H1 (cell line): Measurements from ENCODE around the gene SPOCD1. TPM values are rescaled to one million over a fixed set of nuclear protein-coding genes. Genes with fewer than 3 reads are reported as not detected.

ENCODE experiments used
- CTCF ChIA-PET: fragments of 300-600 bp; sonication (Branson Sonifier 250); formaldehyde crosslinking; loops from one replicate; lab custom pipeline; 2021; ENCODE audit not compliant: partially characterized antibody; lab: Charles Lee
- POLR2A ChIA-PET: fragments of 300-600 bp; sonication (Branson Sonifier 250); formaldehyde crosslinking; loops from one replicate; lab custom pipeline; 2021; ENCODE audit warnings: inconsistent platforms; ENCODE audit not compliant: partially characterized antibody; lab: Charles Lee
- DNase-seq, 2 experiments: peaks; one replicate each; pipeline versions ENCODE4 v3.0.0 to v3.0.0-alpha.2; 2010 to 2022; ENCODE audit warnings: low spot score in 2 of 2, low read depth in 1 of 2, mixed read lengths in 1 of 2
- FAIRE-seq: peaks from 2 replicates; lab custom pipeline; 2011; peaks lifted over from hg19 to GRCh38; lab: Jason Lieb, UNC
- H2AFZ ChIP-seq: 2 replicates; pipeline ENCODE4 v1.8.1; 2012; ENCODE audit warnings: low read length, inconsistent platforms
- H2AK5ac ChIP-seq: 2 replicates; pipeline ENCODE4 v1.6.1; 2013; ENCODE audit warnings: low read depth, low read length
- H2BK120ac ChIP-seq: replicated peaks from 2 replicates; pipeline ENCODE3; 2013; ENCODE audit warnings: low read depth, low read length, inconsistent platforms
- H2BK12ac ChIP-seq: 2 replicates; pipeline ENCODE4 v1.6.1; 2013; ENCODE audit warnings: low read depth, low read length
- H2BK15ac ChIP-seq: 2 replicates; pipeline ENCODE4 v1.6.1; 2013; ENCODE audit warnings: low read length
- H2BK20ac ChIP-seq: 2 replicates; pipeline ENCODE4 v1.6.1; 2013; ENCODE audit warnings: low read length
- H2BK5ac ChIP-seq: 2 replicates; pipeline ENCODE4 v1.6.1; 2013; ENCODE audit warnings: low read depth, low read length
- H3K14ac ChIP-seq: 2 replicates; pipeline ENCODE4 v1.6.1; 2013; ENCODE audit warnings: inconsistent platforms; ENCODE audit not compliant: insufficient read length
- H3K18ac ChIP-seq: 2 replicates; pipeline ENCODE4 v1.6.1; 2013; ENCODE audit warnings: low read length; ENCODE audit errors: extremely low read depth
- H3K23ac ChIP-seq: 2 replicates; pipeline ENCODE4 v1.6.1; 2013; ENCODE audit warnings: inconsistent platforms; ENCODE audit not compliant: insufficient read length
- H3K23me2 ChIP-seq: 2 replicates; pipeline ENCODE4 v1.6.1; 2013; ENCODE audit warnings: low read depth, low read length
- H3K27ac ChIP-seq: 2 replicates; pipeline ENCODE4 v1.6.1; 2011; ENCODE audit warnings: low read depth, low read length, inconsistent platforms
- H3K27me3 ChIP-seq, 4 experiments: replicated peaks in 1 of 4; 1 replicate in 1 of 4; 2 replicates in 3 of 4; pipeline versions ENCODE4 v1.6.1 to v1.8.1; 2011 to 2013; ENCODE audit warnings: low read length in 3 of 4, mild to moderate bottlenecking in 3 of 4, inconsistent platforms in 2 of 4, mixed read lengths in 2 of 4, moderate library complexity in 1 of 4; ENCODE audit not compliant: control insufficient read depth in 3 of 4, insufficient read depth in 3 of 4; ENCODE audit errors: extremely low read depth in 1 of 4
- H3K36me3 ChIP-seq, 4 experiments: 2 replicates each; pipeline versions ENCODE4 v1.6.1 to v1.8.1; 2011 to 2013; ENCODE audit warnings: mild to moderate bottlenecking in 4 of 4, low read length in 3 of 4, moderate library complexity in 2 of 4, control low read depth in 1 of 4, inconsistent platforms in 1 of 4; ENCODE audit not compliant: insufficient read depth in 4 of 4, control insufficient read depth in 2 of 4
- H3K4ac ChIP-seq: replicated peaks from 2 replicates; pipeline ENCODE3; 2013; ENCODE audit warnings: low read length, low read depth, mixed read lengths, inconsistent platforms; ENCODE audit not compliant: insufficient read length
- H3K4me1 ChIP-seq, 4 experiments: replicated peaks in 1 of 4; 1 replicate in 1 of 4; 2 replicates in 3 of 4; pipeline versions ENCODE4 v1.6.1 to v1.8.1; 2011 to 2013; ENCODE audit warnings: low read length in 3 of 4, inconsistent platforms in 2 of 4, mixed read lengths in 1 of 4; ENCODE audit not compliant: insufficient read depth in 4 of 4, control insufficient read depth in 3 of 4
- H3K4me2 ChIP-seq, 2 experiments: 2 replicates each; pipeline versions ENCODE4 v1.6.1 to v1.8.1; 2011 to 2013; ENCODE audit warnings: low read depth in 2 of 2, low read length in 2 of 2, control low read depth in 1 of 2, inconsistent platforms in 1 of 2, mild to moderate bottlenecking in 1 of 2; ENCODE audit not compliant: insufficient read depth in 1 of 2
- H3K4me3 ChIP-seq, 4 experiments: fragments of 200-600, 300-600 bp in 1 of 4; sonication (generic), shearing (Covaris generic), sonication (Bioruptor Twin) in 1 of 4; 2 replicates each; pipeline versions ENCODE4 v1.5.1 to v1.8.1; 2011 to 2016; ENCODE audit warnings: low read length in 4 of 4, low read depth in 3 of 4, control low read depth in 2 of 4, inconsistent platforms in 2 of 4, mild to moderate bottlenecking in 2 of 4, mixed read lengths in 1 of 4, moderate library complexity in 1 of 4; ENCODE audit not compliant: insufficient read depth in 2 of 4; ENCODE audit errors: extremely low read depth in 1 of 4
- H3K56ac ChIP-seq: replicated peaks from 2 replicates; pipeline ENCODE3; 2013; ENCODE audit warnings: low read depth, mild to moderate bottlenecking, mixed read lengths, low read length, inconsistent platforms; ENCODE audit not compliant: insufficient read length
- H3K79me1 ChIP-seq: 2 replicates; pipeline ENCODE4 v1.6.1; 2013; ENCODE audit warnings: low read depth, low read length, control low read depth
- H3K79me2 ChIP-seq, 2 experiments: 2 replicates each; pipeline versions ENCODE4 v1.6.1 to v1.8.1; 2012 to 2013; ENCODE audit warnings: low read length in 2 of 2, mild to moderate bottlenecking in 2 of 2, inconsistent platforms in 1 of 2; ENCODE audit not compliant: insufficient read depth in 2 of 2, control insufficient read depth in 1 of 2
- H3K9ac ChIP-seq, 4 experiments: replicated peaks in 1 of 4; 1 replicate in 1 of 4; 2 replicates in 3 of 4; pipeline versions ENCODE4 v1.6.1 to v1.8.1; 2011 to 2013; ENCODE audit warnings: low read depth in 3 of 4, low read length in 3 of 4, control low read depth in 2 of 4, mild to moderate bottlenecking in 2 of 4, moderate library complexity in 2 of 4, inconsistent platforms in 1 of 4; ENCODE audit errors: extremely low read depth in 1 of 4
- H3K9me3 ChIP-seq, 2 experiments: 2 replicates each; pipeline versions ENCODE4 v1.6.1 to v1.8.1; 2012 to 2013; ENCODE audit warnings: mild to moderate bottlenecking in 2 of 2, moderate library complexity in 2 of 2, control low read depth in 1 of 2, inconsistent platforms in 1 of 2, low read depth in 1 of 2, low read length in 1 of 2, mixed read lengths in 1 of 2; ENCODE audit not compliant: insufficient read depth in 2 of 2
- H4K20me1 ChIP-seq, 2 experiments: replicated peaks in 1 of 2; 2 replicates each; pipeline versions ENCODE3 to v1.8.1; 2011 to 2013; ENCODE audit warnings: inconsistent platforms in 2 of 2, low read length in 2 of 2, mild to moderate bottlenecking in 1 of 2; ENCODE audit not compliant: insufficient read depth in 2 of 2, control insufficient read depth in 1 of 2
- H4K5ac ChIP-seq: 2 replicates; pipeline ENCODE4 v1.6.1; 2013; ENCODE audit warnings: low read length, low read depth, mixed read lengths, inconsistent platforms; ENCODE audit not compliant: insufficient read length
- H4K8ac ChIP-seq: 2 replicates; pipeline ENCODE4 v1.8.0; 2013; ENCODE audit warnings: mild to moderate bottlenecking, moderate library complexity, low read length, inconsistent platforms; ENCODE audit not compliant: insufficient read depth; ENCODE audit errors: extremely low read depth
- H4K91ac ChIP-seq: replicated peaks from 2 replicates; pipeline ENCODE3; 2013; ENCODE audit warnings: low read length, mixed read lengths, inconsistent platforms; ENCODE audit not compliant: insufficient read length
- BRCA1 ChIP-seq: IDR thresholded peaks from 2 replicates; pipeline ENCODE4 v1.6.1; 2012; ENCODE audit warnings: low read depth, low read length, improper control_type of control experiment
- CBX8 ChIP-seq: fragments of 300-800, 300-1000 bp; sonication (generic); IDR thresholded peaks from 2 replicates; pipeline ENCODE4 v1.7.1; 2016; ENCODE audit warnings: low read depth, low read length, borderline replicate concordance
- HDAC6 ChIP-seq: IDR thresholded peaks from one replicate; pipeline ENCODE4 v1.7.1; 2012; ENCODE audit warnings: low read depth, mild to moderate bottlenecking, inconsistent platforms, low read length, moderate library complexity
- JUND ChIP-seq: IDR thresholded peaks from 2 replicates; pipeline ENCODE4 v1.6.1; 2011; ENCODE audit warnings: mild to moderate bottlenecking, improper control_type of control experiment, low read length
- KDM5A ChIP-seq: fragments of 200-600 bp; IDR thresholded peaks from 2 replicates; pipeline ENCODE4 v1.7.1; 2012; ENCODE audit warnings: mild to moderate bottlenecking, low read length, inconsistent platforms, mixed read lengths
- MAFK ChIP-seq: IDR thresholded peaks from 2 replicates; pipeline ENCODE4 v1.6.1; 2012; ENCODE audit warnings: low read depth, mild to moderate bottlenecking, improper control_type of control experiment, low read length
- NRF1 ChIP-seq: IDR thresholded peaks from 2 replicates; pipeline ENCODE4 v1.6.1; 2011; ENCODE audit warnings: mild to moderate bottlenecking, low read depth, low read length, improper control_type of control experiment
- SP2 ChIP-seq: IDR thresholded peaks from 2 replicates; pipeline ENCODE4 v1.6.1; 2012; ENCODE audit warnings: mild to moderate bottlenecking, low read length, inconsistent platforms
- SRF ChIP-seq: IDR thresholded peaks from 2 replicates; pipeline ENCODE4 v1.6.1; 2011; ENCODE audit warnings: mild to moderate bottlenecking, low read depth, low read length, moderate library complexity
- WGBS, 2 experiments: shearing (Covaris generic) in 1 of 2; methylation state at CpG; one replicate each; pipeline versions ENCODE4 v1.1.6 to v1.1.7; 2013 to 2015; ENCODE audit warnings: low lambda C conversion rate in 2 of 2, mixed read lengths in 2 of 2, inconsistent platforms in 1 of 2, low coverage in 1 of 2, missing lambda C conversion rate in 1 of 2; ENCODE audit not compliant: insufficient replicate concordance in 2 of 2, insufficient coverage in 1 of 2, insufficient read length in 1 of 2; ENCODE audit errors: extremely low coverage in 1 of 2, missing lambda C conversion rate in 1 of 2; 5-methylcytosine and 5-hydroxymethylcytosine counted together
- polyA plus RNA-seq, 7 experiments: library from polyadenylated mRNA; depleted of rRNA in 3 of 7; stranded (reverse) in 5 of 7; unstranded in 2 of 7; fragments of >200 nt in 5 of 7; fragments of 200-250 nt in 2 of 7; gene quantifications; 1 replicate in 5 of 7; 2 replicates in 1 of 7; 4 replicates in 1 of 7; pipeline versions ENCODE4 v1.2.1 to v1.2.3, GENCODE V29; 2011 to 2013; ENCODE audit warnings: missing spikeins in 2 of 7, mixed read lengths in 2 of 7
- total RNA-seq: library from RNA; stranded (reverse); fragmentation: NEBNext Ultra II Directional; extraction: Animal tissue kit (Norgen Biotek cat#: 25700); gene quantifications from 2 replicates; pipeline ENCODE4 v1.2.1, GENCODE V29; 2021
- TF ChIP-seq, protein P1 (sequence below): IDR thresholded peaks from 2 replicates; pipeline ENCODE4 v1.6.1; 2012; ENCODE audit warnings: inconsistent platforms
- TF ChIP-seq, protein P2 (sequence below): IDR thresholded peaks from 2 replicates; pipeline ENCODE4 v1.6.1; 2011; ENCODE audit warnings: low read depth, mild to moderate bottlenecking, low read length; ENCODE audit not compliant: insufficient read depth

SPOCD1 gene
- total and polyA plus RNA-seq, 2 of the 8 experiments (the other 6 are each of a cell fraction or from before 2014, with no cell fraction given), result 1.8 to 2.9 TPM

DNA sequence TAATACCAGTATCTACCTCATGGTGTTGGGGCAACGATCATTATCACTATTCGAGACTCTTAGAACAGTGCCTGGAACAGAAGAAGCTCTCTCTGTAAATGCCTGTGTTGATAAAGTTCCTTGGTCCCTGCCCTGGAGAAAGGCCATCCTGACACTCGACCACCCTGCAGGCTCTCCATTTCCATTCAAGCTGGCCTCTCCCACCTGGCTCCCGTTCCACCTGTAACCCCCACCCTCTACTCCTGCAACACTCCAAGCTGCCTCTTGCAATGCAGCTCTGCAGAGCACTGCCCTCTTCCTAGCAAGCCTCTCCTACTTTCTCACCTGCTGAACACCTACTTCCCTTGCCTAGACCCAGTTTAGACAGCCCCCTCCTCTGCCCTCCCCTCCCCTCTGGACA, 6.1 kb downstream of the SPOCD1 start:
- ChIA-PET CTCF (interaction anchor here (0.6 to 2.5 kb wide), 4 partner anchors 11 to 64 kb away, joined by 3 to 9 read pairs (median 5); no protein-coding TSS in a partner anchor), POLR2A (no interaction called here)
- no peak overlapping the region for H3K56ac ChIP-seq
- no peak overlapping the region for H2BK15ac ChIP-seq
- H4K8ac ChIP-seq, result no peak overlapping the region
- H4K91ac ChIP-seq, result no peak overlapping the region
- H3K23me2 ChIP-seq, result no peaks in the 10 kb centered on the region
- DNase-seq (no peak), FAIRE-seq (no peak)
- no peaks in the 10 kb centered on the region for H3K27me3 ChIP-seq
- no peaks in the 10 kb centered on the region for H3K9me3 ChIP-seq
- H3K18ac ChIP-seq, result no peak overlapping the region
- no peak overlapping the region for H2AK5ac ChIP-seq
- H3K4me1 ChIP-seq, result 0 out of 7 replicates have a peak, but pooled peaks cover 0 to 2% (median 0%) of the 10 kb centered on the region in 4 experiments
- H3K23ac ChIP-seq, result no peak overlapping the region
- 78% methylated on average over 4 of the region's 4 CpGs; no CpG with 5 or more reads in 1 of the 2 experiments for WGBS, 2 experiments
- no peak overlapping the region for H4K5ac ChIP-seq
- H2BK12ac ChIP-seq, result no peak overlapping the region
- no peak overlapping the region for H3K4me3 ChIP-seq
- no peak overlapping the region for H2BK5ac ChIP-seq
- no peak overlapping the region for H2AFZ ChIP-seq
- H4K20me1 ChIP-seq, result no peaks in the 10 kb centered on the region
- no peak overlapping the region for H3K4ac ChIP-seq
- no peaks in the 10 kb centered on the region for H3K79me1 ChIP-seq
- no peaks in the 10 kb centered on the region for H3K36me3 ChIP-seq
- H2BK120ac ChIP-seq, result no peak overlapping the region
- no peak overlapping the region for H3K14ac ChIP-seq
- H3K79me2 ChIP-seq, result no peaks in the 10 kb centered on the region
- H2BK20ac ChIP-seq, result no peak overlapping the region
- H3K27ac ChIP-seq, result no peak overlapping the region
- no peak for TF ChIP-seq NRF1
- TF ChIP-seq CBX8, result no peak
- TF ChIP-seq SRF, result no peak
- TF ChIP-seq SP2, result no peak
- no peak for TF ChIP-seq HDAC6
- TF ChIP-seq JUND, result no peak
- TF ChIP-seq KDM5A, result no peak
- TF ChIP-seq, protein P1, sequence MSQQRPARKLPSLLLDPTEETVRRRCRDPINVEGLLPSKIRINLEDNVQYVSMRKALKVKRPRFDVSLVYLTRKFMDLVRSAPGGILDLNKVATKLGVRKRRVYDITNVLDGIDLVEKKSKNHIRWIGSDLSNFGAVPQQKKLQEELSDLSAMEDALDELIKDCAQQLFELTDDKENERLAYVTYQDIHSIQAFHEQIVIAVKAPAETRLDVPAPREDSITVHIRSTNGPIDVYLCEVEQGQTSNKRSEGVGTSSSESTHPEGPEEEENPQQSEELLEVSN, result no peak
- TF ChIP-seq, protein P2, sequence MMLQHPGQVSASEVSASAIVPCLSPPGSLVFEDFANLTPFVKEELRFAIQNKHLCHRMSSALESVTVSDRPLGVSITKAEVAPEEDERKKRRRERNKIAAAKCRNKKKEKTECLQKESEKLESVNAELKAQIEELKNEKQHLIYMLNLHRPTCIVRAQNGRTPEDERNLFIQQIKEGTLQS, result no peak
- no peak for TF ChIP-seq MAFK
- no peak for TF ChIP-seq BRCA1
- no peak overlapping the region for H3K4me2 ChIP-seq
- H3K9ac ChIP-seq, result no peak overlapping the region
